Transverse colon (tissue), 4 donors: Measurements from ENCODE around the gene LHFPL3. TPM values are rescaled to one million over a fixed set of nuclear protein-coding genes. Genes with fewer than 3 reads are reported as not detected.

Experiments used
- DNase-seq: peaks from one replicate; pipeline ENCODE4 v3.0.0-alpha.2; 2019
- H3K27ac ChIP-seq, 4 donors: fragments of 200-600 bp; sonication (generic); 2 replicates each; pipeline ENCODE4 v1.5.1; 2016 to 2018; ENCODE audit warnings: inconsistent platforms in 4 of 4
- H3K27me3 ChIP-seq: fragments of 200-600 bp; sonication (generic); 2 replicates; pipeline ENCODE4 v1.5.1; 2017; ENCODE audit warnings: inconsistent platforms
- H3K36me3 ChIP-seq, 4 donors: fragments of 200-600 bp; sonication (generic); 2 replicates each; pipeline ENCODE4 v1.5.1; 2017 to 2019; ENCODE audit warnings: inconsistent platforms in 4 of 4
- H3K4me1 ChIP-seq, 4 donors: fragments of 200-600 bp; sonication (generic); 2 replicates each; pipeline ENCODE4 v1.5.1; 2017 to 2020; ENCODE audit warnings: inconsistent platforms in 4 of 4
- H3K4me3 ChIP-seq, 4 donors: fragments of 200-600 bp; sonication (generic); 1 replicate in 1 of 4; 2 replicates in 3 of 4; pipeline versions ENCODE4 v1.5.1 to v1.6.1; 2017 to 2019; ENCODE audit warnings: inconsistent platforms in 4 of 4
- H3K9me3 ChIP-seq, 2 donors: fragments of 200-600 bp; sonication (generic); 2 replicates each; pipeline ENCODE4 v1.5.1; 2017 to 2019; ENCODE audit warnings: inconsistent platforms in 2 of 2
- EP300 ChIP-seq: sonication (generic); formaldehyde crosslinking; IDR thresholded peaks from one replicate; pipeline ENCODE4 v1.6.1; 2017; ENCODE audit warnings: antibody characterized with exemption, low read depth
- POLR2A ChIP-seq: fragments of 450-650 bp; IDR thresholded peaks from one replicate; pipeline ENCODE4 v1.6.1; 2016; ENCODE audit warnings: antibody characterized with exemption, mild to moderate bottlenecking, moderate library complexity
- POLR2AphosphoS5 ChIP-seq, 3 donors: sonication (generic); formaldehyde crosslinking; IDR thresholded peaks; one replicate each; pipeline ENCODE4 v1.6.1; 2016; ENCODE audit warnings: antibody characterized with exemption in 3 of 3
- WGBS, 2 donors: methylation state at CpG; one replicate each; pipeline ENCODE4 v1.1.5; 2018; ENCODE audit warnings: low coverage in 1 of 2; 5-methylcytosine and 5-hydroxymethylcytosine counted together
- in situ Hi-C, 4 donors: fragments of 200-750 bp; cut with MboI; loops; one replicate each; pipeline versions ENCODE4 v1.15.0 to v1.15.1; 2017; ENCODE audit warnings: low sequenced_read_pairs in 3 of 4, low pct_ligation_motif_present in 1 of 4, low pct_unique_long_range_greater_than_20kb in 1 of 4
- intact Hi-C: fragments of 100-400 bp; cut with DNase I; formaldehyde crosslinking; loops from one replicate; pipeline ENCODE4 v1.15.1; 2023; ENCODE audit warnings: low total_unique reads
- total RNA-seq, 4 donors: library from RNA; depleted of rRNA; stranded (reverse); fragments of >200 nt; gene quantifications; one replicate each; pipeline ENCODE4 v1.1.0, GENCODE V29; 2016
- TF ChIP-seq, protein P1 (sequence below), 5 experiments: fragments of 200-600 bp in 3 of 5; fragments of 450-650 bp in 2 of 5; sonication (generic) in 3 of 5; IDR thresholded peaks; 1 replicate in 2 of 5; 2 replicates in 3 of 5; pipeline ENCODE4 v1.5.1; 2016 to 2017; ENCODE audit warnings: antibody characterized with exemption in 5 of 5, inconsistent platforms in 3 of 5, mild to moderate bottlenecking in 2 of 5, moderate library complexity in 1 of 5

LHFPL3 gene
- total RNA-seq, 4 donors from 2014 or later: 0.27 to 0.80 (median 0.32) TPM; not detected in 1

- DNase-seq: no peak
- no peak overlapping the region for H3K4me3 ChIP-seq
- in situ Hi-C loops (loop anchor here in 2 of 4 donors (25.0 kb wide), 2 partner anchors 600 to 1250 kb away; no protein-coding TSS in a partner anchor), intact Hi-C loops (no loop called here)
- H3K27me3 ChIP-seq: no peaks in the 10 kb centered on the region
- 60 to 77% methylated on average over 1 to 4 of the region's 4 CpGs for WGBS, 2 donors
- H3K4me1 ChIP-seq: no peaks in the 10 kb centered on the region
- H3K9me3 ChIP-seq: no peaks in the 10 kb centered on the region
- no peaks in the 10 kb centered on the region for H3K36me3 ChIP-seq
- TF ChIP-seq EP300 (no peak), POLR2A (no peak), POLR2AphosphoS5 (IDR thresholded peaks at IDR 0.05) (no peak)
- TF ChIP-seq, protein P1, sequence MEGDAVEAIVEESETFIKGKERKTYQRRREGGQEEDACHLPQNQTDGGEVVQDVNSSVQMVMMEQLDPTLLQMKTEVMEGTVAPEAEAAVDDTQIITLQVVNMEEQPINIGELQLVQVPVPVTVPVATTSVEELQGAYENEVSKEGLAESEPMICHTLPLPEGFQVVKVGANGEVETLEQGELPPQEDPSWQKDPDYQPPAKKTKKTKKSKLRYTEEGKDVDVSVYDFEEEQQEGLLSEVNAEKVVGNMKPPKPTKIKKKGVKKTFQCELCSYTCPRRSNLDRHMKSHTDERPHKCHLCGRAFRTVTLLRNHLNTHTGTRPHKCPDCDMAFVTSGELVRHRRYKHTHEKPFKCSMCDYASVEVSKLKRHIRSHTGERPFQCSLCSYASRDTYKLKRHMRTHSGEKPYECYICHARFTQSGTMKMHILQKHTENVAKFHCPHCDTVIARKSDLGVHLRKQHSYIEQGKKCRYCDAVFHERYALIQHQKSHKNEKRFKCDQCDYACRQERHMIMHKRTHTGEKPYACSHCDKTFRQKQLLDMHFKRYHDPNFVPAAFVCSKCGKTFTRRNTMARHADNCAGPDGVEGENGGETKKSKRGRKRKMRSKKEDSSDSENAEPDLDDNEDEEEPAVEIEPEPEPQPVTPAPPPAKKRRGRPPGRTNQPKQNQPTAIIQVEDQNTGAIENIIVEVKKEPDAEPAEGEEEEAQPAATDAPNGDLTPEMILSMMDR (IDR thresholded peaks at IDR 0.05): no peak
- no peak overlapping the region for H3K27ac ChIP-seq
Observed at GRCh38 chr7:104836976-104837375, 508.6 kb downstream of the LHFPL3 start.

DNA sequence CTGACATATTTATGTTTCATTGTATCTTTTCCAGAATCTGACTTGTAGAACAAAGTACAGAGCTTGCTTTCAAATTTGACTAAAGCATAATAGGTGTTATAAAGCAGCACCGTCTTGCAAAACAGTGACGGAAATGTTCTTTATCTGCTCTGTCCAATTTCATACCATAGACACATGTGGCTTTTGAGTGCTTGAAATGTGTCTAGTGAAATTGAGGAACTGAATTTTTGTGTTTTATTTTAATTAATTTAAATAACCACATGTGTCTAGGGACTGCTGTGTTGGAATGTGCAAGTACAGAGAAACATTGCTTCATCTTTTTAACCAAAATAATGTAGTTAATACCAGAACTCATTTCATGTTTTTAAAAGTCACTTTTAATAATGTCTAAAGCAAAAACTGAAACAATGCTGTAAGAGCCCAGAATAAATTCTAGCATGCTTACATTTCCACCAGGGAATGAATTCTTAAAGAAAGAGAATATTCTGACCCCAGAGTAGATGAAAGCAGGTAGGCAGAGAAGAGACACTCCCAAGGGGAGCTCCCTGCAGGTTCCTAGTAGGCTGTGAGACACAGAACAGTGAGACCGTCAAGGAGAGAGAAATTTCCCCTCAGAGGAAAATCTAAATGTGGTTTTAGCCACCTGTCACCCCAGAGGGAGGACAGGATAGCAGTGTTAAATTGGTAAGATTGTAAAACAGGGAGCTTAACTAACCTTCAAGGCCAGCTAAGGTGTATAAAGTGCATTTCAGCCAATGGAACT is 510.3 kb downstream of the LHFPL3 start:
- TF ChIP-seq POLR2A: no peak
- TF ChIP-seq, protein P1 (IDR thresholded peaks at IDR 0.05): no peak
- no peak for TF ChIP-seq POLR2AphosphoS5 (IDR thresholded peaks at IDR 0.05)
- TF ChIP-seq EP300: no peak
- 35 to 43% methylated on average over 2 to 3 of the region's 3 CpGs for WGBS, 2 donors
- H3K4me3 ChIP-seq: no peak overlapping the region
- intact Hi-C loops (no loop called here), in situ Hi-C loops (loop anchor here in 2 of 4 donors (25.0 kb wide), 2 partner anchors 601 to 1251 kb away; no protein-coding TSS in a partner anchor)
- no peaks in the 10 kb centered on the region for H3K27me3 ChIP-seq
- no peaks in the 10 kb centered on the region for H3K9me3 ChIP-seq
- H3K4me1 ChIP-seq: no peaks in the 10 kb centered on the region
- no peak overlapping the region for H3K27ac ChIP-seq
- no peaks in the 10 kb centered on the region for H3K36me3 ChIP-seq
- DNase-seq: no peak

- H3K9me3 ChIP-seq: no peaks in the 10 kb centered on the region
- DNase-seq: no peak
- intact Hi-C loops: no loop called here
- H3K4me3 ChIP-seq: no peak overlapping the region
- in situ Hi-C loops: loop anchor here in 2 of 4 donors (25.0 kb wide), 2 partner anchors 603 to 1253 kb away; no protein-coding TSS in a partner anchor
- no peaks in the 10 kb centered on the region for H3K36me3 ChIP-seq
- H3K27me3 ChIP-seq: peaks cover under 1% of the 10 kb centered on the region
- no peak for TF ChIP-seq POLR2AphosphoS5 (IDR thresholded peaks at IDR 0.05)
- no peak for TF ChIP-seq EP300
- no peak overlapping the region for H3K27ac ChIP-seq
- no peaks in the 10 kb centered on the region for H3K4me1 ChIP-seq
Observed at GRCh38 chr7:104839842-104840241, 511.4 kb downstream of the LHFPL3 start.

DNA sequence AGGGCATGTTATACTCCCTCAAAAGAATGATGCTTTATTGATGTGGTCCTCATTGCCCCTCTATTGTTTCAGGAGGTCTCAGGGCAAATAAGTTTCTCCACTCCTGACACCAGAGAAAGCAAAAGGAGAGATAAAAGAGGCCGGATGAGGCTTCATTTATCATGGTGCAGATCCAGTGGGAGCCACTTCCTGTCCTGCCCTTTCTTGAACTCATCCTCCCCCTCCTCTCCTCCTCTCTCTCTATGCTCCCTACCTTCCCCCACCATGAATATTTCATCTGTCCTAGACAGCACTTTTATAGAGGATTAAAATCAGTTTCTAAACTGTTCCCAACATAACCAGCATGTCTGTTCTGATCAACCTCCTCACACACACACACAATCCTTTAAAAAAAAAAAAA is 513.4 kb downstream of the LHFPL3 start:
- intact Hi-C loops: loop anchor here (1.0 kb wide), 1 partner anchor 198 kb away; no protein-coding TSS in a partner anchor
- in situ Hi-C loops: loop anchor here in 2 of 4 donors (25.0 kb wide), 2 partner anchors 604 to 1254 kb away; no protein-coding TSS in a partner anchor
- 78 to 88% methylated on average over 1 of the region's 1 CpG for WGBS, 2 donors

More for the DNA sequence above, 513.4 kb downstream of the LHFPL3 start:
- no peak overlapping the region for H3K4me3 ChIP-seq
- peaks cover 5% of the 10 kb centered on the region for H3K27me3 ChIP-seq
- H3K9me3 ChIP-seq: no peaks in the 10 kb centered on the region
- no peaks in the 10 kb centered on the region for H3K4me1 ChIP-seq
- DNase-seq: no peak
- TF ChIP-seq POLR2AphosphoS5 (IDR thresholded peaks at IDR 0.05) (no peak), POLR2A (no peak), EP300 (no peak)
- TF ChIP-seq, protein P1 (IDR thresholded peaks at IDR 0.05): no peak
- H3K27ac ChIP-seq: no peak overlapping the region
- H3K36me3 ChIP-seq: no peaks in the 10 kb centered on the region
